SK-N-SH treated with all-trans-retinoic acid at 6 μM for 48 hours (cell line): ENCODE results near the gene KRT20.

ENCODE experiments used
- ATAC-seq: fragments of 200-7000 bp; cut with Tn5 transposase; 3 replicates; pipeline ENCODE4 v1.9.1; 2020; ENCODE audit warnings: mild to moderate bottlenecking, moderate library complexity
- ARNTL ChIP-seq: fragments of 450-650 bp; formaldehyde crosslinking; IDR thresholded peaks from 2 replicates; pipeline ENCODE4 v1.5.0; 2020; ENCODE audit warnings: low read depth, mild to moderate bottlenecking, moderate library complexity, borderline replicate concordance
- BACH2 ChIP-seq: fragments of 250-450 bp; sonication (Bioruptor Pico); IDR thresholded peaks from 2 replicates; pipeline ENCODE4 v1.9.0; 2021; ENCODE audit warnings: mild to moderate bottlenecking, borderline replicate concordance
- CREB5 ChIP-seq: fragments of 250-450 bp; sonication (Bioruptor Pico); IDR thresholded peaks from 2 replicates; pipeline ENCODE4 v1.5.1; 2020; ENCODE audit warnings: low read depth, mild to moderate bottlenecking, moderate library complexity
- CSDC2 ChIP-seq: fragments of 250-450 bp; sonication (Bioruptor Pico); IDR thresholded peaks from 2 replicates; pipeline ENCODE4 v1.5.0; 2020; ENCODE audit warnings: mild to moderate bottlenecking, moderate library complexity
- CSRNP3 ChIP-seq: fragments of 250-450 bp; sonication (Bioruptor Pico); IDR thresholded peaks from 2 replicates; pipeline ENCODE4 v1.5.1; 2021; ENCODE audit warnings: mild to moderate bottlenecking, moderate library complexity
- ESRRG ChIP-seq: fragments of 250-450 bp; sonication (Bioruptor Pico); IDR thresholded peaks from 2 replicates; pipeline ENCODE4 v1.6.1; 2021; ENCODE audit warnings: mild to moderate bottlenecking
- GLIS3 ChIP-seq: fragments of 250-450 bp; sonication (Bioruptor Pico); IDR thresholded peaks from 2 replicates; pipeline ENCODE4 v1.5.0; 2020; ENCODE audit warnings: mild to moderate bottlenecking, moderate library complexity
- ISL1 ChIP-seq: fragments of 250-450 bp; sonication (Bioruptor Pico); IDR thresholded peaks from 2 replicates; pipeline ENCODE4 v2.1.2; 2022; ENCODE audit warnings: mild to moderate bottlenecking, moderate library complexity
- OSR1 ChIP-seq: fragments of 250-450 bp; sonication (Bioruptor Pico); IDR thresholded peaks from 2 replicates; pipeline ENCODE4 v1.8.0; 2022; ENCODE audit warnings: moderate library complexity, mild to moderate bottlenecking, inconsistent platforms
- PATZ1 ChIP-seq: fragments of 250-450 bp; sonication (Bioruptor Pico); IDR thresholded peaks from 2 replicates; pipeline ENCODE4 v1.8.0; 2020; ENCODE audit warnings: mild to moderate bottlenecking, moderate library complexity, borderline replicate concordance
- POU6F1 ChIP-seq: fragments of 250-450 bp; sonication (Bioruptor Pico); IDR thresholded peaks from 2 replicates; pipeline ENCODE4 v1.8.0; 2021; ENCODE audit warnings: low read depth, mild to moderate bottlenecking, moderate library complexity, borderline replicate concordance
- RARB ChIP-seq: fragments of 250-450 bp; sonication (Bioruptor Pico); IDR thresholded peaks from 2 replicates; pipeline ENCODE4 v1.8.0; 2021; ENCODE audit warnings: mild to moderate bottlenecking, moderate library complexity
- TCF4 ChIP-seq: fragments of 250-450 bp; sonication (Bioruptor Pico); IDR thresholded peaks from 2 replicates; pipeline ENCODE4 v1.8.0; 2021; ENCODE audit warnings: mild to moderate bottlenecking, moderate library complexity, borderline replicate concordance
- TOX ChIP-seq: fragments of 250-450 bp; sonication (Bioruptor Pico); IDR thresholded peaks from 2 replicates; pipeline ENCODE4 v1.8.0; 2021; ENCODE audit warnings: mild to moderate bottlenecking, moderate library complexity, borderline replicate concordance
- TSHZ2 ChIP-seq: fragments of 250-450 bp; sonication (Bioruptor Pico); IDR thresholded peaks from 2 replicates; pipeline ENCODE4 v1.5.0; 2020; ENCODE audit warnings: mild to moderate bottlenecking, moderate library complexity
- ZC3H10 ChIP-seq: fragments of 250-450 bp; sonication (Bioruptor Pico); IDR thresholded peaks from 2 replicates; pipeline ENCODE4 v1.5.1; 2021; ENCODE audit warnings: mild to moderate bottlenecking, moderate library complexity
- ZFP3 ChIP-seq: fragments of 250-450 bp; sonication (Bioruptor Pico); IDR thresholded peaks from 2 replicates; pipeline ENCODE4 v1.5.0; 2020; ENCODE audit warnings: mild to moderate bottlenecking, moderate library complexity
- ZFP30 ChIP-seq: fragments of 450-650 bp; formaldehyde crosslinking; IDR thresholded peaks from 2 replicates; pipeline ENCODE4 v1.5.0; 2022; ENCODE audit warnings: mild to moderate bottlenecking, moderate library complexity
- ZNF70 ChIP-seq: fragments of 450-650 bp; formaldehyde crosslinking; IDR thresholded peaks from 2 replicates; pipeline ENCODE4 v1.5.0; 2020; ENCODE audit warnings: mild to moderate bottlenecking, moderate library complexity
- ZNF8 ChIP-seq: fragments of 450-650 bp; formaldehyde crosslinking; IDR thresholded peaks from 2 replicates; pipeline ENCODE4 v1.5.0; 2020; ENCODE audit warnings: mild to moderate bottlenecking, moderate library complexity

KRT20 gene

GRCh38 chr17:40902498-40902897, 17.5 kb upstream of the KRT20 start:
- ATAC-seq = no peak
- no peak for TF ChIP-seq CREB5 (CRISPR knock-in tag)
- no peak for TF ChIP-seq ZC3H10 (CRISPR knock-in tag)
- no peak for TF ChIP-seq CSDC2 (CRISPR knock-in tag)
- TF ChIP-seq ESRRG = no peak
- no peak for TF ChIP-seq ZNF8 (CRISPR knock-in tag)
- TF ChIP-seq ISL1 (CRISPR knock-in tag) = no peak
- TF ChIP-seq ZFP3 (CRISPR knock-in tag) = no peak
- TF ChIP-seq ZFP30 = no peak
- no peak for TF ChIP-seq ARNTL (CRISPR knock-in tag)
- TF ChIP-seq OSR1 (CRISPR knock-in tag) = no peak
- no peak for TF ChIP-seq TCF4 (CRISPR knock-in tag)
- TF ChIP-seq PATZ1 (CRISPR knock-in tag) = no peak
- TF ChIP-seq TSHZ2 (CRISPR knock-in tag) = no peak
- no peak for TF ChIP-seq BACH2 (CRISPR knock-in tag)
- no peak for TF ChIP-seq RARB (CRISPR knock-in tag)
- no peak for TF ChIP-seq CSRNP3 (CRISPR knock-in tag)
- no peak for TF ChIP-seq GLIS3

- no peak for ATAC-seq
- TF ChIP-seq TCF4 (CRISPR knock-in tag) = no peak
- TF ChIP-seq ESRRG = no peak
- no peak for TF ChIP-seq ZC3H10 (CRISPR knock-in tag)
- TF ChIP-seq CREB5 (CRISPR knock-in tag) = no peak
- no peak for TF ChIP-seq TOX (CRISPR knock-in tag)
- TF ChIP-seq, all 23 proteins: peak for 0
Observed at GRCh38 chr17:40901981-40902474, 17.0 kb upstream of the KRT20 start.

GRCh38 chr17:40900809-40901356, 15.8 kb upstream of the KRT20 start:
- ATAC-seq = no peak
- no peak for TF ChIP-seq TSHZ2 (CRISPR knock-in tag)
- TF ChIP-seq ZNF70 = no peak
- no peak for TF ChIP-seq ZNF8 (CRISPR knock-in tag)
- TF ChIP-seq BACH2 (CRISPR knock-in tag) = no peak
- TF ChIP-seq TCF4 (CRISPR knock-in tag) = no peak
- TF ChIP-seq ISL1 (CRISPR knock-in tag) = no peak
- no peak for TF ChIP-seq POU6F1
- TF ChIP-seq ARNTL (CRISPR knock-in tag) = no peak
- no peak for TF ChIP-seq RARB (CRISPR knock-in tag)
- TF ChIP-seq OSR1 (CRISPR knock-in tag) = no peak
- TF ChIP-seq ESRRG = no peak
- TF ChIP-seq PATZ1 (CRISPR knock-in tag) = no peak
- no peak for TF ChIP-seq CSDC2 (CRISPR knock-in tag)
- no peak for TF ChIP-seq TOX (CRISPR knock-in tag)
- no peak for TF ChIP-seq GLIS3
